HepG2 (cell line): ENCODE data around the gene RBM23. TPM values are rescaled to one million over a fixed set of nuclear protein-coding genes. Genes with fewer than 3 reads are reported as not detected.
A peak's percentile ranks its signal among the peaks of the same experiment; 100 is the strongest.

Experiments used
- CREM ChIP-seq, 2 experiments: sonication (generic) in 1 of 2; formaldehyde crosslinking in 1 of 2; IDR thresholded peaks; 2 replicates each; pipeline versions ENCODE4 v1.4.0 to v1.6.1; 2016 to 2020; ENCODE audit warnings: antibody characterized with exemption in 1 of 2, mild to moderate bottlenecking in 1 of 2, missing genetic modification reagents in 1 of 2
- FOXC1 ChIP-seq: sonication (generic); formaldehyde crosslinking; IDR thresholded peaks from 2 replicates; pipeline ENCODE4 v1.8.0; 2022; ENCODE audit warnings: mild to moderate bottlenecking, missing genetic modification reagents, borderline replicate concordance
- GATAD2A ChIP-seq: IDR thresholded peaks from 2 replicates; pipeline ENCODE4 v1.6.1; 2016
- KDM5B ChIP-seq: sonication (generic); formaldehyde crosslinking; IDR thresholded peaks from 2 replicates; pipeline ENCODE4 v1.4.0; 2020; ENCODE audit warnings: missing genetic modification reagents, mild to moderate bottlenecking, borderline replicate concordance
- LCORL ChIP-seq, 2 experiments: fragments of 450-650 bp in 1 of 2; sonication (generic) in 1 of 2; formaldehyde crosslinking in 1 of 2; IDR thresholded peaks; 2 replicates each; pipeline versions ENCODE4 v1.5.0 to v1.6.1; 2017 to 2020; ENCODE audit warnings: antibody characterized with exemption in 1 of 2, missing genetic modification reagents in 1 of 2
- MAFK ChIP-seq, 2 experiments: IDR thresholded peaks in 1 of 2; conservative IDR thresholded peaks in 1 of 2; 2 replicates each; pipeline ENCODE4 v1.6.1; 2011; ENCODE audit warnings: improper control_type of control experiment in 2 of 2, low read length in 2 of 2
- MAZ ChIP-seq, 2 experiments: sonication (generic) in 1 of 2; formaldehyde crosslinking in 1 of 2; IDR thresholded peaks; 2 replicates each; pipeline versions ENCODE4 v1.5.0 to v1.6.1; 2012 to 2020; ENCODE audit warnings: low read depth in 2 of 2, mild to moderate bottlenecking in 2 of 2, borderline replicate concordance in 1 of 2, improper control_type of control experiment in 1 of 2, low read length in 1 of 2, missing genetic modification reagents in 1 of 2, moderate library complexity in 1 of 2
- ZNF124 ChIP-seq: sonication (generic); formaldehyde crosslinking; IDR thresholded peaks from 2 replicates; pipeline ENCODE4 v1.4.0; 2020; ENCODE audit warnings: missing genetic modification reagents
- ZXDC ChIP-seq: sonication (generic); formaldehyde crosslinking; IDR thresholded peaks from 2 replicates; pipeline ENCODE4 v1.5.0; 2020; ENCODE audit warnings: mild to moderate bottlenecking, missing genetic modification reagents
- polyA plus RNA-seq, 8 experiments: library from polyadenylated mRNA; depleted of rRNA in 3 of 8; stranded (reverse) in 7 of 8; unstranded in 1 of 8; fragments of >200 nt; fragmentation: Illumina TruSeq in 4 of 8; extraction: Trizol in 4 of 8; gene quantifications; 2 replicates each; pipeline versions ENCODE4 v1.2.1 to v1.2.3, GENCODE V29; 2011 to 2016; ENCODE audit warnings: low read depth in 4 of 8, missing spikeins in 1 of 8, mixed read lengths in 1 of 8; ENCODE audit not compliant: insufficient read depth in 1 of 8
- total RNA-seq, 5 experiments: library from RNA; depleted of rRNA; stranded (reverse); fragments of >200 nt; fragmentation: Illumina TruSeq; extraction: Trizol; gene quantifications; 2 replicates each; pipeline ENCODE4 v1.2.3, GENCODE V29; 2016; ENCODE audit warnings: low read depth in 1 of 5
- TF ChIP-seq, protein P1 (sequence below): sonication (generic); formaldehyde crosslinking; IDR thresholded peaks from 2 replicates; pipeline ENCODE4 v1.4.0; 2020; ENCODE audit warnings: missing genetic modification reagents, mild to moderate bottlenecking, borderline replicate concordance
- TF ChIP-seq, protein P2 (sequence below): sonication (generic); formaldehyde crosslinking; IDR thresholded peaks from 2 replicates; pipeline ENCODE4 v1.4.0; 2020; ENCODE audit warnings: missing genetic modification reagents
- TF ChIP-seq, protein P3 (sequence below): sonication (generic); formaldehyde crosslinking; IDR thresholded peaks from 2 replicates; pipeline ENCODE4 v1.8.0; 2022; ENCODE audit warnings: mild to moderate bottlenecking, missing genetic modification reagents, moderate library complexity
- TF ChIP-seq, protein P4 (sequence below), 2 experiments: fragments of 450-650 bp in 1 of 2; sonication (generic) in 1 of 2; formaldehyde crosslinking; IDR thresholded peaks; 2 replicates each; pipeline versions ENCODE4 v1.5.0 to v1.8.0; 2020 to 2022; ENCODE audit warnings: mild to moderate bottlenecking in 1 of 2, missing genetic modification reagents in 1 of 2
- TF ChIP-seq, protein P5 (sequence below): sonication (generic); formaldehyde crosslinking; IDR thresholded peaks from 2 replicates; pipeline ENCODE4 v1.4.0; 2020; ENCODE audit warnings: missing genetic modification reagents

Gene RBM23
- total and polyA plus RNA-seq, 2 of the 13 experiments (the other 11 are each of a cell fraction or from before 2014, with no cell fraction given), result 1.5 to 2.1 TPM

- TF ChIP-seq, protein P1, sequence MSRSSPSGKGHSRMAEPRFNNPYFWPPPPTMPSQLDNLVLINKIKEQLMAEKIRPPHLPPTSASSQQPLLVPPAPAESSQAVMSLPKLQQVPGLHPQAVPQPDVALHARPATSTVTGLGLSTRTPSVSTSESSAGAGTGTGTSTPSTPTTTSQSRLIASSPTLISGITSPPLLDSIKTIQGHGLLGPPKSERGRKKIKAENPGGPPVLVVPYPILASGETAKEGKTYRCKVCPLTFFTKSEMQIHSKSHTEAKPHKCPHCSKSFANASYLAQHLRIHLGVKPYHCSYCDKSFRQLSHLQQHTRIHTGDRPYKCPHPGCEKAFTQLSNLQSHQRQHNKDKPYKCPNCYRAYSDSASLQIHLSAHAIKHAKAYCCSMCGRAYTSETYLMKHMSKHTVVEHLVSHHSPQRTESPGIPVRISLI (CRISPR knock-in tag), result peak; percentile 99
- TF ChIP-seq ZXDC (CRISPR knock-in tag), result peak; percentile 80
- TF ChIP-seq MAZ (IDR thresholded peaks at IDR 0.05; ENCODE audit: borderline replicate concordance, low read depth, low read length), result no peak
- peak; percentile 66; the same call in 1 of the 2 replicates for TF ChIP-seq MAZ (CRISPR knock-in tag; IDR thresholded peaks at IDR 0.05; ENCODE audit: low read depth)
- TF ChIP-seq, protein P2, sequence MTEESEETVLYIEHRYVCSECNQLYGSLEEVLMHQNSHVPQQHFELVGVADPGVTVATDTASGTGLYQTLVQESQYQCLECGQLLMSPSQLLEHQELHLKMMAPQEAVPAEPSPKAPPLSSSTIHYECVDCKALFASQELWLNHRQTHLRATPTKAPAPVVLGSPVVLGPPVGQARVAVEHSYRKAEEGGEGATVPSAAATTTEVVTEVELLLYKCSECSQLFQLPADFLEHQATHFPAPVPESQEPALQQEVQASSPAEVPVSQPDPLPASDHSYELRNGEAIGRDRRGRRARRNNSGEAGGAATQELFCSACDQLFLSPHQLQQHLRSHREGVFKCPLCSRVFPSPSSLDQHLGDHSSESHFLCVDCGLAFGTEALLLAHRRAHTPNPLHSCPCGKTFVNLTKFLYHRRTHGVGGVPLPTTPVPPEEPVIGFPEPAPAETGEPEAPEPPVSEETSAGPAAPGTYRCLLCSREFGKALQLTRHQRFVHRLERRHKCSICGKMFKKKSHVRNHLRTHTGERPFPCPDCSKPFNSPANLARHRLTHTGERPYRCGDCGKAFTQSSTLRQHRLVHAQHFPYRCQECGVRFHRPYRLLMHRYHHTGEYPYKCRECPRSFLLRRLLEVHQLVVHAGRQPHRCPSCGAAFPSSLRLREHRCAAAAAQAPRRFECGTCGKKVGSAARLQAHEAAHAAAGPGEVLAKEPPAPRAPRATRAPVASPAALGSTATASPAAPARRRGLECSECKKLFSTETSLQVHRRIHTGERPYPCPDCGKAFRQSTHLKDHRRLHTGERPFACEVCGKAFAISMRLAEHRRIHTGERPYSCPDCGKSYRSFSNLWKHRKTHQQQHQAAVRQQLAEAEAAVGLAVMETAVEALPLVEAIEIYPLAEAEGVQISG (CRISPR knock-in tag), result peak; percentile 88
- peak; percentile 74; the same call in 1 of the 2 replicates for TF ChIP-seq GATAD2A
- TF ChIP-seq, protein P3, sequence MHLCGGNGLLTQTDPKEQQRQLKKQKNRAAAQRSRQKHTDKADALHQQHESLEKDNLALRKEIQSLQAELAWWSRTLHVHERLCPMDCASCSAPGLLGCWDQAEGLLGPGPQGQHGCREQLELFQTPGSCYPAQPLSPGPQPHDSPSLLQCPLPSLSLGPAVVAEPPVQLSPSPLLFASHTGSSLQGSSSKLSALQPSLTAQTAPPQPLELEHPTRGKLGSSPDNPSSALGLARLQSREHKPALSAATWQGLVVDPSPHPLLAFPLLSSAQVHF (CRISPR knock-in tag), result no peak
- TF ChIP-seq LCORL (IDR thresholded peaks at IDR 0.05), result no peak
- TF ChIP-seq LCORL (CRISPR knock-in tag; IDR thresholded peaks at IDR 0.05), result peak; percentile 92
- TF ChIP-seq MAFK (conservative IDR thresholded peaks at IDR 0.05 in 1 of 2, IDR thresholded peaks at IDR 0.05 in 1 of 2; ENCODE audit: low read length in 2 of 2), result 0 out of 4 replicates have a peak, but pooled peaks of 1 of the 2 experiments have one; percentile 5
- TF ChIP-seq, protein P4, sequence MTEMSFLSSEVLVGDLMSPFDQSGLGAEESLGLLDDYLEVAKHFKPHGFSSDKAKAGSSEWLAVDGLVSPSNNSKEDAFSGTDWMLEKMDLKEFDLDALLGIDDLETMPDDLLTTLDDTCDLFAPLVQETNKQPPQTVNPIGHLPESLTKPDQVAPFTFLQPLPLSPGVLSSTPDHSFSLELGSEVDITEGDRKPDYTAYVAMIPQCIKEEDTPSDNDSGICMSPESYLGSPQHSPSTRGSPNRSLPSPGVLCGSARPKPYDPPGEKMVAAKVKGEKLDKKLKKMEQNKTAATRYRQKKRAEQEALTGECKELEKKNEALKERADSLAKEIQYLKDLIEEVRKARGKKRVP (CRISPR knock-in tag; IDR thresholded peaks at IDR 0.05), result peak in 1 of 2 experiments; percentile 94; a peak in 2 of 4 replicates
- 0 out of 2 replicates have a peak, but pooled peaks have one; percentile 54 for TF ChIP-seq ZNF124
- TF ChIP-seq, protein P5, sequence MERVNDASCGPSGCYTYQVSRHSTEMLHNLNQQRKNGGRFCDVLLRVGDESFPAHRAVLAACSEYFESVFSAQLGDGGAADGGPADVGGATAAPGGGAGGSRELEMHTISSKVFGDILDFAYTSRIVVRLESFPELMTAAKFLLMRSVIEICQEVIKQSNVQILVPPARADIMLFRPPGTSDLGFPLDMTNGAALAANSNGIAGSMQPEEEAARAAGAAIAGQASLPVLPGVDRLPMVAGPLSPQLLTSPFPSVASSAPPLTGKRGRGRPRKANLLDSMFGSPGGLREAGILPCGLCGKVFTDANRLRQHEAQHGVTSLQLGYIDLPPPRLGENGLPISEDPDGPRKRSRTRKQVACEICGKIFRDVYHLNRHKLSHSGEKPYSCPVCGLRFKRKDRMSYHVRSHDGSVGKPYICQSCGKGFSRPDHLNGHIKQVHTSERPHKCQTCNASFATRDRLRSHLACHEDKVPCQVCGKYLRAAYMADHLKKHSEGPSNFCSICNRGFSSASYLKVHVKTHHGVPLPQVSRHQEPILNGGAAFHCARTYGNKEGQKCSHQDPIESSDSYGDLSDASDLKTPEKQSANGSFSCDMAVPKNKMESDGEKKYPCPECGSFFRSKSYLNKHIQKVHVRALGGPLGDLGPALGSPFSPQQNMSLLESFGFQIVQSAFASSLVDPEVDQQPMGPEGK (CRISPR knock-in tag), result 0 out of 2 replicates have a peak, but pooled peaks have one; percentile 27
- 0 out of 2 replicates have a peak, but pooled peaks have one; percentile 30 for TF ChIP-seq KDM5B (CRISPR knock-in tag)
- TF ChIP-seq CREM (IDR thresholded peaks at IDR 0.05), result no peak
- TF ChIP-seq CREM (CRISPR knock-in tag; IDR thresholded peaks at IDR 0.05), result no peak
- peak; percentile 81 for TF ChIP-seq FOXC1 (CRISPR knock-in tag)
Measured at GRCh38 chr14:22915886-22916521, 2.9 kb downstream of the RBM23 start (continued).
